HT1080 (cell line): Measurements from ENCODE around the gene HLA-A. TPM values are rescaled to one million over a fixed set of nuclear protein-coding genes. Genes with fewer than 3 reads are reported as not detected.

ENCODE experiments used
- DNase-seq: peaks from one replicate; pipeline ENCODE4 v3.0.0-alpha.2; 2015; ENCODE audit warnings: low read depth
- small RNA-seq: library from RNA; depleted of rRNA; stranded (forward); fragments of <200 nt; gene quantifications from one replicate; pipeline ENCODE3, GENCODE V24; 2014
- total RNA-seq: library from RNA; depleted of rRNA; stranded (reverse); fragments of >200 nt; shearing (Covaris generic); gene quantifications from 2 replicates; pipeline ENCODE4 v1.2.3, GENCODE V29; 2014; rRNA removed

Gene HLA-A
- total RNA-seq, 1 experiment from 2014 or later, result 84.8 TPM

DNA sequence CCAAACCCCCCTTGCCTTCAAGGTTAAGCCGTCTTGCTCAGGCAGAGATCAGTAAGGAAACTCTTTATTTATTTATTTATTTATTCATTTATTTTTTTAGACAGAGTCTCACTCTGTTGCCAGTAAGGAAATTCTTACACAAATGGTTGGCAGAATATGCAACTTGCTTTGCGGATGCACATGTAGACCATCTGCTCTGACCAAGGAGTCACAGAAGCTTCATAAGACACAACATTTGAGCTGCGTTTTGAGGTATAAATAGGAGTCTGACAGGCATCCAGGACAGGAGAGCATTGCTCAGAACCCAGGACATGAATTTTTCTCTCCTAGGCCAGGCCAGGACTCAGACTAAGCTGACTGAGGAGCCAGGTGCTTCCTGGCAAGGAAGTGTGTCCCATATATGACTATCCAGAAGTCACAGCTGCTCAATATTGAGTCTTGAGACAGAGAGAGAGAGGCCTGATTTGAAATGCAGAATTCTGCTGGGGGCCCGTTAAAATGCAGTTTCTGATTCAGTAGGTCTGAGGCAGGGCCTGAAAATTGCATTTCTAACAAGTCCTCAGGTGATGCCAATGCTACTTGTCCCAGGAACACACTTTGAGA, 43.9 kb downstream of the HLA-A start:
- no peak for DNase-seq

DNA sequence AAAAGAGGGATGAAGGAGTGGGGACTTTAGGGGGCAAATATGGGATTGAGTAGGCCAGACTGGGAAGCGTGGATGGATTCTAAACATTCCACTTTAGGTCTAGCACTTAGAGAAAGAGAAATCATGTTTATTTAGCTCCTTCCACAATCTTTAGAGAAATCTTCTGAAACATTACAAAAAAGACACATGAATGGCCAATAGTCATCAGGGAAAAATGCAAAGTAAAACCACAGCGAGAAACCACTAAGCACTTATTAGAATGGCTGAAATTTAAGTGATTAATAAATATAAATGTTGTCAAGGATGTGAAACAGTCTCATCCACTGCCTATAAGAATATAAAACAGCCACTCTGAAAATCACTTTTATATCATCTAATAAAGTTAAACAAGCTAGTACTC, 46.9 kb downstream of the HLA-A start:
- peak; percentile 36 for DNase-seq

GRCh38 chr6:29990931-29991330, 48.6 kb downstream of the HLA-A start:
- DNase-seq, result no peak

GRCh38 chr6:29992807-29993206, 50.5 kb downstream of the HLA-A start:
- peak; percentile 70 for DNase-seq

DNA sequence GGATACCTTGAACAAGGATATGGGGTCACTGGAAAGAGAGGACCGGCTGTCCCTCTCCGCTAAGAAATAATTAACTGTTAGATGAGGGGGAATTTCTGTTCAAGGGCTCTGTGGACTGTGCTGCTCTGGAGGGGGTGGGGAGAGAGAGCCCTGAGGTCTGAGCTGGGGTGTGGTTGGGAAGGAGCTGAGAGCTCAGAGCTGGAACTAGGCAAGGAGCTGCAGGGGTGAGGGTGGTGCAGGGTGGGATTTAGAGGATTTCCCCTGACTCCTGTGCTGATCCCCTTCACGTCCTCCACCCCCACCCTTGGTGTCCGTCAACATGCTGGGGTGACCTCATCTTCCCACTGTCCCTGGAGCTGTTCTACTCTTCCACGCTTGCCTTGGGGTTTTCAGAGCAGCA, 52.5 kb downstream of the HLA-A start:
- DNase-seq, result no peak

- DNase-seq, result peak; percentile 54
Observed at GRCh38 chr6:29995340-29995777, 53.0 kb downstream of the HLA-A start.

Small RNAs within 50 kb of the gene (small RNA-seq; reads per million reads assigned to genes)
- gene HLA-U, result not detected

Other genes with a start within 250 kb of the HLA-A start
- gene HLA-F, start 219.1 kb upstream of the HLA-A start, total RNA-seq, result 0.40 and 0.90 TPM in 2 replicates
- not detected in 2 replicates for gene HLA-G, start 114.7 kb upstream of the HLA-A start, total RNA-seq
- gene POLR1H, start 118.7 kb downstream of the HLA-A start, total RNA-seq, result 56.6 and 62.5 TPM in 2 replicates
- gene PPP1R11, start 124.7 kb downstream of the HLA-A start, total RNA-seq, result 36.7 and 43.5 TPM in 2 replicates
- 0.06 TPM in 1 of 2 replicates, not detected in the other for gene RNF39, start 133.2 kb downstream of the HLA-A start, total RNA-seq
- 0.03 TPM in 1 of 2 replicates, not detected in the other for gene TRIM31, start 170.6 kb downstream of the HLA-A start, total RNA-seq
- not detected in 2 replicates for gene TRIM40, start 193.6 kb downstream of the HLA-A start, total RNA-seq
- gene TRIM10, start 218.7 kb downstream of the HLA-A start, total RNA-seq, result not detected in 2 replicates
- not detected in 2 replicates for gene TRIM15, start 221.0 kb downstream of the HLA-A start, total RNA-seq